ENCODE data around the gene TTYH1.

DNA sequence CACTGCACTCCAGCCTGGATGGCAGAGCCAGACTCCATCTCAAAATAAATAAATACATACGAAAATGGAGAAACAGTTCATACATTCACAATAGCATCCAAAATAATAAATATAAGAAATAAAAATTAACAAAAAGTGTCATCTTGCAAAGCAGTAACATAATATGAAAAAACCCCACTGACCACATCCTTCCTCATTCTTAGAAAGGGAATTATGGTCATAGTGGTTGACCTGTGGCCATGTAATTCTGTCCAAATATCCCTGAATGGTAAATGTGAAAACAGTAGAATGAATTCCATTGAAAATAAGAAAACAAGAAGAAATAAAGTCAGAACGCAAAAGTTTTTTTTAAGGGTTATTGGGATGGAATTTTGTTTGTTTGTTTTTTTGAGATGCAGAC is 64.8 kb downstream of the TTYH1 start:
- TF ChIP-seq, protein P1, sequence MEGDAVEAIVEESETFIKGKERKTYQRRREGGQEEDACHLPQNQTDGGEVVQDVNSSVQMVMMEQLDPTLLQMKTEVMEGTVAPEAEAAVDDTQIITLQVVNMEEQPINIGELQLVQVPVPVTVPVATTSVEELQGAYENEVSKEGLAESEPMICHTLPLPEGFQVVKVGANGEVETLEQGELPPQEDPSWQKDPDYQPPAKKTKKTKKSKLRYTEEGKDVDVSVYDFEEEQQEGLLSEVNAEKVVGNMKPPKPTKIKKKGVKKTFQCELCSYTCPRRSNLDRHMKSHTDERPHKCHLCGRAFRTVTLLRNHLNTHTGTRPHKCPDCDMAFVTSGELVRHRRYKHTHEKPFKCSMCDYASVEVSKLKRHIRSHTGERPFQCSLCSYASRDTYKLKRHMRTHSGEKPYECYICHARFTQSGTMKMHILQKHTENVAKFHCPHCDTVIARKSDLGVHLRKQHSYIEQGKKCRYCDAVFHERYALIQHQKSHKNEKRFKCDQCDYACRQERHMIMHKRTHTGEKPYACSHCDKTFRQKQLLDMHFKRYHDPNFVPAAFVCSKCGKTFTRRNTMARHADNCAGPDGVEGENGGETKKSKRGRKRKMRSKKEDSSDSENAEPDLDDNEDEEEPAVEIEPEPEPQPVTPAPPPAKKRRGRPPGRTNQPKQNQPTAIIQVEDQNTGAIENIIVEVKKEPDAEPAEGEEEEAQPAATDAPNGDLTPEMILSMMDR (IDR thresholded peaks at IDR 0.05) = no peak
- no peak for TF ChIP-seq POLR2A (IDR thresholded peaks at IDR 0.05)

All from adrenal gland (tissue), 5 donors.